Measurements from ENCODE around the gene FGF14. TPM values are rescaled to one million over a fixed set of nuclear protein-coding genes. Genes with fewer than 3 reads are reported as not detected.

FGF14 gene
- total RNA-seq, 3 donors from 2014 or later (not counting 1 experiment from before 2014, with no cell fraction given), result not detected

GRCh38 chr13:102045731-102046130 lies 356.1 kb downstream of the FGF14 start:
- no peaks in the 10 kb centered on the region for H3K4me1 ChIP-seq (ENCODE audit: control insufficient read depth, insufficient read depth, low read length)
- Mint-ChIP-seq H3K27me3 (ENCODE audit: low read depth in 2 of 2) (no peaks in the 10 kb centered on the region), H3K36me3 (no peaks in the 10 kb centered on the region), H3K9me3 (peaks cover 11% of the 10 kb centered on the region in 2 donors), H3K4me1 (no peaks in the 10 kb centered on the region), H3K27ac (no peak overlapping the region), H3K4me3 (no peak overlapping the region)
- TF ChIP-seq, protein P1, sequence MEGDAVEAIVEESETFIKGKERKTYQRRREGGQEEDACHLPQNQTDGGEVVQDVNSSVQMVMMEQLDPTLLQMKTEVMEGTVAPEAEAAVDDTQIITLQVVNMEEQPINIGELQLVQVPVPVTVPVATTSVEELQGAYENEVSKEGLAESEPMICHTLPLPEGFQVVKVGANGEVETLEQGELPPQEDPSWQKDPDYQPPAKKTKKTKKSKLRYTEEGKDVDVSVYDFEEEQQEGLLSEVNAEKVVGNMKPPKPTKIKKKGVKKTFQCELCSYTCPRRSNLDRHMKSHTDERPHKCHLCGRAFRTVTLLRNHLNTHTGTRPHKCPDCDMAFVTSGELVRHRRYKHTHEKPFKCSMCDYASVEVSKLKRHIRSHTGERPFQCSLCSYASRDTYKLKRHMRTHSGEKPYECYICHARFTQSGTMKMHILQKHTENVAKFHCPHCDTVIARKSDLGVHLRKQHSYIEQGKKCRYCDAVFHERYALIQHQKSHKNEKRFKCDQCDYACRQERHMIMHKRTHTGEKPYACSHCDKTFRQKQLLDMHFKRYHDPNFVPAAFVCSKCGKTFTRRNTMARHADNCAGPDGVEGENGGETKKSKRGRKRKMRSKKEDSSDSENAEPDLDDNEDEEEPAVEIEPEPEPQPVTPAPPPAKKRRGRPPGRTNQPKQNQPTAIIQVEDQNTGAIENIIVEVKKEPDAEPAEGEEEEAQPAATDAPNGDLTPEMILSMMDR (IDR thresholded peaks at IDR 0.05), result no peak
- H3K9me3 ChIP-seq (ENCODE audit: control insufficient read depth, insufficient read depth, low read length), result peaks cover 2% of the 10 kb centered on the region
- ATAC-seq, result no peak
- H3K27ac ChIP-seq (ENCODE audit: low read length), result no peak overlapping the region
- H3K27me3 ChIP-seq (ENCODE audit: control insufficient read depth, insufficient read depth, low read length), result no peaks in the 10 kb centered on the region
- no peaks in the 10 kb centered on the region for H3K36me3 ChIP-seq (ENCODE audit: control insufficient read depth, insufficient read depth, low read length)
- no peak for DNase-seq
- intact Hi-C loops (cut with micrococcal nuclease), result no loop called here
- 0% methylated on average over 1 of the region's 1 CpG for WGBS (ENCODE audit: insufficient coverage)
- no peak overlapping the region for H3K4me3 ChIP-seq (ENCODE audit: low read length)

DNA sequence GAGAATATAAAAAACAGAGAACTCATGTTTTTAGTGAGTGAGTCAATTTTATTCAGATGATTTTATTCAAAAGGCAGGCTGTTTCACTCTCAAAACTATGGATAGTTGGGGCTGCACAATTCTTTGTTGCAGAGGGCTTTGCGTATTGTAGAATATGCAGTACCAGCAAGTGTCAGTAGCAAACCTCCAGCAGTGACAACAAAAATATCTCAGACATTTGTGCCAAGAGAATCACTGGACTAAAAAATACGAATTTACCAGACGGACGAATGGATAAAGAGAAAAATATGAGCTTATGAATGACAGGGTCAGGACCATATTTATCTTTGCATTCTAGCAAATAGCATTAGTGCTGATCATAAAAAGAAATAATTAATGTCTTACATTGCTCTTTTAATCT lies 359.1 kb downstream of the FGF14 start:
- H3K4me1 Mint-ChIP-seq, result no peaks in the 10 kb centered on the region
- intact Hi-C loops (cut with micrococcal nuclease), result no loop called here
- H3K27ac Mint-ChIP-seq, result no peak overlapping the region
- TF ChIP-seq, protein P1 (IDR thresholded peaks at IDR 0.05), result no peak
- H3K27ac ChIP-seq (ENCODE audit: low read length), result no peak overlapping the region
- H3K27me3 ChIP-seq (ENCODE audit: control insufficient read depth, insufficient read depth, low read length), result no peaks in the 10 kb centered on the region
- H3K9me3 Mint-ChIP-seq, result peaks cover 7 to 8% of the 10 kb centered on the region in 2 donors
- H3K4me1 ChIP-seq (ENCODE audit: control insufficient read depth, insufficient read depth, low read length), result no peaks in the 10 kb centered on the region
- DNase-seq (no peak), ATAC-seq (no peak)
- H3K4me3 ChIP-seq (ENCODE audit: low read length), result no peak overlapping the region
- no peaks in the 10 kb centered on the region for H3K36me3 ChIP-seq (ENCODE audit: control insufficient read depth, insufficient read depth, low read length)
- H3K9me3 ChIP-seq (ENCODE audit: control insufficient read depth, insufficient read depth, low read length), result no peaks in the 10 kb centered on the region
- no peaks in the 10 kb centered on the region for H3K36me3 Mint-ChIP-seq
- WGBS (ENCODE audit: insufficient coverage), result 71% methylated on average over 4 of the region's 4 CpGs
- H3K4me3 Mint-ChIP-seq, result no peak overlapping the region
- H3K27me3 Mint-ChIP-seq (ENCODE audit: low read depth in 2 of 2), result no peaks in the 10 kb centered on the region

DNA sequence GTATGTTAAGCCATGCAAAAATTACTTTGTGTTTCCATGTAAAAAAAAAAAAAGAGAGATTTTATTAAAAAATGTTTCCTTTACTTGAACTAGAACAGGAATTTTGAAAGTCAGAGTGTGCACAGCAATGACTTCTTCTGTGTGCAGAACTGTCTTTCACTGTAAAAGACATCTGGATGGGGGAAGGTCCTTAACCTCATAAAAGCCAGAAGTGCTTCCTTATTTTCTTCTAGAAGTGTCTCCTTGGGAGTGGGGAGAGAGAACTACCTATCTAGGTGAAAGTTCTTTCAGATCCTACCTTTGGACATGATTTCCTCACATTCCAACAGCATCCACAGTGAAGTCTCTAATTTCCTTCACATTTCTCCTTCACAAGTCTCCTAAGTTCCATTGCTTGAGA lies 360.3 kb downstream of the FGF14 start:
- Mint-ChIP-seq H3K27me3 (ENCODE audit: low read depth in 2 of 2) (no peaks in the 10 kb centered on the region), H3K4me1 (no peaks in the 10 kb centered on the region), H3K9me3 (peaks cover 7 to 8% of the 10 kb centered on the region in 2 donors), H3K4me3 (no peak overlapping the region), H3K36me3 (no peaks in the 10 kb centered on the region), H3K27ac (no peak overlapping the region)
- H3K4me3 ChIP-seq (ENCODE audit: low read length), result no peak overlapping the region
- H3K27ac ChIP-seq (ENCODE audit: low read length), result no peak overlapping the region
- no peaks in the 10 kb centered on the region for H3K36me3 ChIP-seq (ENCODE audit: control insufficient read depth, insufficient read depth, low read length)
- intact Hi-C loops (cut with micrococcal nuclease), result no loop called here
- no peak for ATAC-seq
- DNase-seq, result no peak
- no peaks in the 10 kb centered on the region for H3K27me3 ChIP-seq (ENCODE audit: control insufficient read depth, insufficient read depth, low read length)
- TF ChIP-seq, protein P1 (IDR thresholded peaks at IDR 0.05), result no peak
- no peaks in the 10 kb centered on the region for H3K9me3 ChIP-seq (ENCODE audit: control insufficient read depth, insufficient read depth, low read length)
- no peaks in the 10 kb centered on the region for H3K4me1 ChIP-seq (ENCODE audit: control insufficient read depth, insufficient read depth, low read length)

DNA sequence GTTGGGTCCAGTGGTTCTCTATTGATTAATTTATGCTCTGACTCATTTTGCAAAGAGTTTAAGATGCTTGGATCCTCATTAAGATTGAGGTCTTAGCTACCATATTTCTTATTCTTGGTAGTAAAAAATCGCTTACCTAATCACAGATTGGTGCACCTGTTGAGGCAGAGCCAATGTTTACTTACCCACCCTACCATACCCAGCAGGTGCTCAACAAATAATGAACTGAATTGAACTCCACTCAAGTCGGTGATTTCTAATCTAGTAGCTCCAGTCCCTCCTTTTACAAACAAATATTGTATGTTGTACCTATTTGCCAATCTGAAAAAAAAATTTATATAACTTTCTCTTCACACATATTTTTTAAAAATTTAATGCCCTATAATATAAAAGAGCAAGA lies 361.0 kb downstream of the FGF14 start:
- no peaks in the 10 kb centered on the region for H3K4me1 ChIP-seq (ENCODE audit: control insufficient read depth, insufficient read depth, low read length)
- no peak overlapping the region for H3K27ac ChIP-seq (ENCODE audit: low read length)
- TF ChIP-seq, protein P1 (IDR thresholded peaks at IDR 0.05), result no peak
- no peaks in the 10 kb centered on the region for H3K9me3 ChIP-seq (ENCODE audit: control insufficient read depth, insufficient read depth, low read length)
- Mint-ChIP-seq H3K4me3 (no peak overlapping the region), H3K4me1 (no peaks in the 10 kb centered on the region), H3K27ac (no peak overlapping the region), H3K36me3 (no peaks in the 10 kb centered on the region), H3K9me3 (peaks cover 8 to 9% of the 10 kb centered on the region in 2 donors), H3K27me3 (ENCODE audit: low read depth in 2 of 2) (no peaks in the 10 kb centered on the region)
- no peaks in the 10 kb centered on the region for H3K36me3 ChIP-seq (ENCODE audit: control insufficient read depth, insufficient read depth, low read length)
- 58% methylated on average over 1 of the region's 2 CpGs for WGBS (ENCODE audit: insufficient coverage)
- intact Hi-C loops (cut with micrococcal nuclease), result no loop called here
- ATAC-seq (no peak), DNase-seq (no peak)
- H3K27me3 ChIP-seq (ENCODE audit: control insufficient read depth, insufficient read depth, low read length), result no peaks in the 10 kb centered on the region
- H3K4me3 ChIP-seq (ENCODE audit: low read length), result no peak overlapping the region

Data from natural killer cell (primary cell).